Uterus (tissue), 2 donors: ENCODE measurements around the gene PPM1A.

Experiments
- CTCF ChIP-seq, 4 experiments: fragments of 200-600 bp in 2 of 4; fragments of 450-650 bp in 2 of 4; sonication (generic) in 2 of 4; IDR thresholded peaks; one replicate each; pipeline ENCODE4 v1.5.1; 2016 to 2019; ENCODE audit warnings: antibody characterized with exemption in 4 of 4, mild to moderate bottlenecking in 2 of 4, moderate library complexity in 1 of 4
- POLR2A ChIP-seq, 2 donors: fragments of 450-650 bp; IDR thresholded peaks; one replicate each; pipeline ENCODE4 v1.6.1; 2016; ENCODE audit warnings: antibody characterized with exemption in 2 of 2, mild to moderate bottlenecking in 1 of 2, moderate library complexity in 1 of 2

GRCh38 chr14:60277605-60278190, 28.7 kb downstream of the PPM1A start:
- TF ChIP-seq CTCF (IDR thresholded peaks at IDR 0.05) (no peak), POLR2A (IDR thresholded peaks at IDR 0.05) (no peak)
